ENCODE measurements around the gene UBXN10. TPM values are rescaled to one million over a fixed set of nuclear protein-coding genes. Genes with fewer than 3 reads are reported as not detected.

The UBXN10 gene
- total RNA-seq, 1 donor, result not detected

DNA sequence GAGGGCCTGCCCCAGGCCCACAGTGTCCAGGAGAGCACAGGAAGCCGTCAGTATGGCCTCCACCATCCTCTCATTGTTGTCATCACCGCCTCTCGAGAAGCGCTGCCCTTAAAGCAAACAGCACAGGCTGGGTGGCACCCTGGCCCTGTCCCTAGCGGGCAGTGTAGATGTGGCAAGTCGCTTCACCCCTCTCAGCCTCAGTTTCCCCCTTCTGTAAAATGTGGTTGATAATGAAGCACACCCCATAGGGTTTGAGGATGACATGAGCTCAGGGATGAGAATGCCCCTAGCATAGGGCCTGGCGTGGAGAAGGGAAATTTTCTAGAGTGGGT is 33.3 kb upstream of the UBXN10 start:
- TF ChIP-seq, protein P1, sequence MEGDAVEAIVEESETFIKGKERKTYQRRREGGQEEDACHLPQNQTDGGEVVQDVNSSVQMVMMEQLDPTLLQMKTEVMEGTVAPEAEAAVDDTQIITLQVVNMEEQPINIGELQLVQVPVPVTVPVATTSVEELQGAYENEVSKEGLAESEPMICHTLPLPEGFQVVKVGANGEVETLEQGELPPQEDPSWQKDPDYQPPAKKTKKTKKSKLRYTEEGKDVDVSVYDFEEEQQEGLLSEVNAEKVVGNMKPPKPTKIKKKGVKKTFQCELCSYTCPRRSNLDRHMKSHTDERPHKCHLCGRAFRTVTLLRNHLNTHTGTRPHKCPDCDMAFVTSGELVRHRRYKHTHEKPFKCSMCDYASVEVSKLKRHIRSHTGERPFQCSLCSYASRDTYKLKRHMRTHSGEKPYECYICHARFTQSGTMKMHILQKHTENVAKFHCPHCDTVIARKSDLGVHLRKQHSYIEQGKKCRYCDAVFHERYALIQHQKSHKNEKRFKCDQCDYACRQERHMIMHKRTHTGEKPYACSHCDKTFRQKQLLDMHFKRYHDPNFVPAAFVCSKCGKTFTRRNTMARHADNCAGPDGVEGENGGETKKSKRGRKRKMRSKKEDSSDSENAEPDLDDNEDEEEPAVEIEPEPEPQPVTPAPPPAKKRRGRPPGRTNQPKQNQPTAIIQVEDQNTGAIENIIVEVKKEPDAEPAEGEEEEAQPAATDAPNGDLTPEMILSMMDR (IDR thresholded peaks at IDR 0.05; ENCODE audit: insufficient read depth, low read depth, low read length), result peak; percentile 2
- DNase-seq (ENCODE audit: low read depth), result no peak
- no peak overlapping the region for H3K4me3 ChIP-seq (ENCODE audit: low read depth, low read length)

DNA sequence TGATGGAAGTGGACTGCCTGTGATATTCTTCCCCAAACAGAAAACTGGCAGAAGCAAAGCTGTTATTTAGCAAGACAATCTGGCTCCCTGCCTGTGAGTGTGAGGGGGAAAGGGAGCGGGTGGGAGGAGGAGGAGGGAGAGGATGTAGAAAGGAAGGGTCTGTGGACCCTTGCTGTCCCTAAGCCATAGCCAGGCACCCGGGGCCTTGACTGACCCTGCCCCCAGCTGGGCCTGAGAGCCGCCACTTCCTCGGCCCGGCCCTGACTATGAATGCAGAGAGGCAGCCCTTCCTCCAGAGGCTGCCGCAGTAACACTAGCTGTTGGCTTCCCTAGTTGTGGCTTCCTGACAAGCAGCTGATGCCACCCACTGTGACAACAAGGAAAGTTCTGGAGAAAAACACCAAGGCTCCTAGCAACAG is 32.9 kb upstream of the UBXN10 start:
- no peak for DNase-seq (ENCODE audit: low read depth)
- TF ChIP-seq, protein P1 (IDR thresholded peaks at IDR 0.05; ENCODE audit: insufficient read depth, low read depth, low read length), result no peak
- H3K4me3 ChIP-seq (ENCODE audit: low read depth, low read length), result no peak overlapping the region

DNA sequence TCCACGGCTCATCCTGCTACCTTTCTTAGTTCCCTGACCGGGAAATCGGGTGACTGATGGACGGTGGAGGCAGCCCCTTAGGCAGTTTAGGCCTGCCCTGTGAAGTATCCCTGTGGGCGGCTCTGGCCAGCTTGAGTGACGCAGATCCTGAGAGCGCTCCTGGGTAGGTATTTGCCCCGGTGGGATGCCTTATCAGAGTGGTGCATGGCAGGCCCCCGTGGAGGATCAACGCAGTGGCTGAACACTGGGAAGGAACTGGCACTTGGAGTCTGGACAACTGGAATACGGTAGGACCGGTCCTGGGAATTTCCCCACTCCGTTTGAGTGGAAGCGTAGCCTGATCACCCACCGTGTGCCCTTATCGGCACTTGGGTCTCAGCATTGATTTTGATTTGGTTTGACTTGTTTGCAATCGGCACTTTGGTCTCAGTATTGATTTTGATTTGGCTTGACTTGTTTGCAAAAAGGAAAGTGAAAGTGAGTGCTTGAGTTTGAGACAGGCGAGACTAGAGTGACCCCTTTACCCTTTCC is 31.5 kb upstream of the UBXN10 start:
- DNase-seq (ENCODE audit: low read depth), result peak; percentile 19
- TF ChIP-seq, protein P1 (IDR thresholded peaks at IDR 0.05; ENCODE audit: insufficient read depth, low read depth, low read length), result no peak

DNA sequence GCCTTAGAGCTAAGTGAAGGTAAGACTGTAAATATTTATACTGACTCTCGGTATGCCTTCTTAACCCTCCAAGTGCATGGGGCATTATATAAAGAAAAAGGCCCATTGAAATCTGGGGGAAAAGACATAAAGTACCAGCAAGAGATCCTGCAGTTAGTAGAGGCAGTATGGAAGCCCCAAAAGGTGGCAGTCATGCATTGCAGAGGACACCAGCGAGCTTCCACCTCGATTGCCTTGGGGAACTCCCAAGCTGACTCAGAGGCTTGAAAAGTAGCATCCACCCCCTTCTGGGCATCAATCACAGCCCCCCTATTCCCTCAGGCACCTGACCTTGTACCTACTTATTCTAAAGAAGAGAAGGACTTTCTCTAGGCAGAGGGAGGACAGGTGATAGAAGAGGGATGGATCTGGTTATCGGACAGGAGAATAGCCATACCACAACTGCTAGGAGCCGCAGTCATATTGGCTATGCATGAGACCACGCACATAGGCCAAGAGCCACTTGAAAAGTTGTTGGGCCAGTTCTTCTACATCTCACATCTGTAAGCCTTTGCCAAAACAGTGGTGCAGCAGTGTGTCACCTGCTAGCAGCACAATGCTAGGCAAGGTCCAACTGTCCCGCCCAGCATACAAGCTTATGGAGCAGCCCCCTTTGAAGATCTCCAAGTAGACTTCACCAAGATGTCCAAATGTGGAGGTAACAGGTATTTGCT is 27.4 kb upstream of the UBXN10 start:
- TF ChIP-seq, protein P1 (IDR thresholded peaks at IDR 0.05; ENCODE audit: insufficient read depth, low read depth, low read length), result no peak
- no peak overlapping the region for H3K4me3 ChIP-seq (ENCODE audit: low read depth, low read length)
- DNase-seq (ENCODE audit: low read depth), result no peak

More for the DNA sequence above, 31.5 kb upstream of the UBXN10 start:
- H3K4me3 ChIP-seq (ENCODE audit: low read depth, low read length), result peak overlapping the region; percentile 40

DNA sequence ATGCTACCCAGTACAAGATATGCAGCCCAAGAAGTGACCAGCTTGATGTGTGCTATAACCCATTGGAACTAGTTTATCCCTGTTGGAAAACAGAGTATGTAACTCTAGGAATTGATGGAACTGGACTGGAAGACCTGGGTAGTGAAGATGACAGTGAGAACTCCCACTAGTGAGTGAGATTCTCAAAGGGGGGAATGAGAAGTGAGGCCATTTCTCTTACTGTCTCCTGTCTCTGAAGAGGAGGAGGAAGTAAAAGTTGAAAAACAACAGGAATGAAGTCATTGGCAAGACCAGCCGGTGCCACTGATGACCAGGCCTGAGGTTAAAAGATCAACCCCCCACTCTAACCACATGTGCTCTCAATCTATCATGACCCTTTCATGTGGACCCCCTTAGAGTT is 25.9 kb upstream of the UBXN10 start:
- no peak overlapping the region for H3K4me3 ChIP-seq (ENCODE audit: low read depth, low read length)
- peak; percentile 27 for DNase-seq (ENCODE audit: low read depth)
- TF ChIP-seq, protein P1 (IDR thresholded peaks at IDR 0.05; ENCODE audit: insufficient read depth, low read depth, low read length), result no peak

DNA sequence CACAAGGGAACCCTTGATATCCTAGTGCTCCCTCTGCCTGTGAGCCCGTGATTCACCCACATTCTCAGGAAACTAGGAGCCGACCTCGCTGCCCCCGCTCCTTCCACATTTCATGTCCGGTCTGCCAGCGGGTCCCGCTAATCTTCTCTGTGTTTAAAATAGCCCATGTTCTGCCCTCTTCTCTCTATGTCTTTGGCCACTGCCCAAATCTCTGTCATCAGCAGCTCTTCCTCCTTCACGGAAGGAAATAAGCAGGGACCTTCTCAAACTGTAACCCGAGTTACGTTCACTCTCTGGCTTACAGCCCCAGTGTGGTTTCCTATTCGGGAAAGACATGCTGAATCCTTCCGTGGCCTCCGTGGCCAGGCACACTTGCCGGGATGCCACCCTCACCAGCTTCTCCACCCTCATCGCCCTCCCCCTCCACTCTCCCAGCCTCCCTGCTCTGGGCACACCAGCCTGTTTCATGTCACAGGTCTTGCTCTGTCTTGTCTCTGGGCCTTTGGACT is 21.1 kb upstream of the UBXN10 start:
- DNase-seq (ENCODE audit: low read depth), result peak; percentile 8
- H3K4me3 ChIP-seq (ENCODE audit: low read depth, low read length), result no peak overlapping the region
- TF ChIP-seq, protein P1 (IDR thresholded peaks at IDR 0.05; ENCODE audit: insufficient read depth, low read depth, low read length), result no peak

Data from fibroblast of villous mesenchyme (primary cell).